GM12878 (cell line): ENCODE results near the gene PCED1A. TPM values are rescaled to one million over a fixed set of nuclear protein-coding genes. Genes with fewer than 3 reads are reported as not detected.

Source experiments
- ATAC-seq: fragments of 200-7000 bp; cut with Tn5 transposase; 3 replicates; pipeline ENCODE4 v1.9.1; 2020; ENCODE audit warnings: mild to moderate bottlenecking, moderate library complexity
- BruUV-seq: library from RNA; stranded (reverse); fragments of 400-500 nt; replicated peaks from 2 replicates; lab custom pipeline; 2021; lab: Mats Ljungman, UMichigan
- CTCF ChIA-PET: fragments of 300-600 bp; sonication (Branson Sonifier 250); formaldehyde crosslinking; extraction: SDS; loops from one replicate; lab custom pipeline; 2021; ENCODE audit warnings: inconsistent platforms; lab: Yijun Ruan, JAX
- POLR2A ChIA-PET: fragments of 350-600 bp; formaldehyde crosslinking; extraction: SDS; loops from one replicate; lab custom pipeline; 2021; ENCODE audit warnings: inconsistent platforms; lab: Charles Lee
- RAD21 ChIA-PET: fragments of 300-600 bp; sonication (Branson Sonifier 250); formaldehyde crosslinking; loops from one replicate; lab custom pipeline; 2023; ENCODE audit warnings: antibody characterized with exemption; ENCODE audit not compliant: unreplicated experiment; lab: Charles Lee
- SMC1A ChIA-PET: fragments of 300-600 bp; sonication (Branson Sonifier 250); formaldehyde crosslinking; loops from one replicate; lab custom pipeline; 2023; ENCODE audit not compliant: unreplicated experiment, uncharacterized antibody; lab: Charles Lee
- DNase-seq: peaks from one replicate; pipeline ENCODE4 v3.0.0-alpha.2; 2011; ENCODE audit warnings: low read depth, low spot score
- FAIRE-seq: peaks from 3 replicates; lab custom pipeline; 2011; peaks lifted over from hg19 to GRCh38; lab: Jason Lieb, UNC
- H2AFZ ChIP-seq: 2 replicates; pipeline ENCODE4 v1.6.0; 2011; ENCODE audit warnings: low read depth, low read length, control low read depth; ENCODE audit not compliant: control insufficient read depth
- H3K27ac ChIP-seq: 2 replicates; pipeline ENCODE4 v1.5.1; 2011; ENCODE audit warnings: control low read depth; ENCODE audit not compliant: control insufficient read depth, insufficient read depth
- H3K27me3 ChIP-seq, 2 experiments: replicated peaks in 1 of 2; 2 replicates each; pipeline versions ENCODE4 v1.6.0 to v1.6.1; 2011; ENCODE audit warnings: low read length in 1 of 2; ENCODE audit not compliant: control insufficient read depth in 2 of 2, insufficient read depth in 2 of 2
- H3K36me3 ChIP-seq, 2 experiments: 2 replicates each; pipeline ENCODE4 v1.5.1; 2011; ENCODE audit warnings: low read length in 1 of 2; ENCODE audit not compliant: control insufficient read depth in 2 of 2, insufficient read depth in 2 of 2
- H3K4me1 ChIP-seq: 2 replicates; pipeline ENCODE4 v1.6.1; 2011; ENCODE audit warnings: mild to moderate bottlenecking, low read length, moderate library complexity, mixed read lengths; ENCODE audit not compliant: control insufficient read depth, insufficient read depth
- H3K4me2 ChIP-seq: 2 replicates; pipeline ENCODE4 v1.6.0; 2011; ENCODE audit warnings: control low read depth; ENCODE audit not compliant: control insufficient read depth, insufficient read depth
- H3K4me3 ChIP-seq: fragments of 200-600 bp; sonication (generic); 2 replicates; pipeline ENCODE4 v1.5.1; 2016
- H3K79me2 ChIP-seq: 2 replicates; pipeline ENCODE4 v1.6.0; 2011; ENCODE audit warnings: low read length; ENCODE audit not compliant: control insufficient read depth, insufficient read depth
- H3K9ac ChIP-seq: 2 replicates; pipeline ENCODE4 v1.8.0; 2011; ENCODE audit warnings: low read length, control low read depth, mixed read lengths; ENCODE audit not compliant: control insufficient read depth, insufficient read depth
- H3K9me3 ChIP-seq: replicated peaks from 3 replicates; pipeline ENCODE4 v1.5.1; 2011; ENCODE audit warnings: mild to moderate bottlenecking, low read length; ENCODE audit not compliant: control insufficient read depth, insufficient read depth
- H4K20me1 ChIP-seq: 2 replicates; pipeline ENCODE4 v1.6.0; 2011; ENCODE audit not compliant: control insufficient read depth, insufficient read depth
- HDAC2 ChIP-seq: fragments of 200-600 bp; sonication (generic); IDR thresholded peaks from 2 replicates; pipeline ENCODE4 v1.6.1; 2017
- IRF5 ChIP-seq: fragments of 450-650 bp; IDR thresholded peaks from 2 replicates; pipeline ENCODE4 v1.6.1; 2017; ENCODE audit warnings: borderline replicate concordance
- LARP7 ChIP-seq: fragments of 450-650 bp; IDR thresholded peaks from 2 replicates; pipeline ENCODE4 v1.6.1; 2017; ENCODE audit warnings: mild to moderate bottlenecking
- NR2C2 ChIP-seq: IDR thresholded peaks from 2 replicates; pipeline ENCODE4 v1.6.1; 2011; ENCODE audit warnings: borderline replicate concordance, low read depth; ENCODE audit not compliant: control insufficient read depth, insufficient read length
- PBX3 ChIP-seq: IDR thresholded peaks from 2 replicates; pipeline ENCODE4 v1.6.1; 2011; ENCODE audit warnings: mild to moderate bottlenecking, low read depth, low read length, moderate library complexity; ENCODE audit not compliant: insufficient replicate concordance
- RAD51 ChIP-seq: fragments of 450-650 bp; IDR thresholded peaks from 2 replicates; pipeline ENCODE4 v1.6.1; 2016; ENCODE audit warnings: moderate library complexity, mild to moderate bottlenecking, inconsistent platforms
- SIN3A ChIP-seq: IDR thresholded peaks from 2 replicates; pipeline ENCODE4 v1.6.1; 2012; ENCODE audit warnings: low read depth, low read length, improper control_type of control experiment
- YBX1 ChIP-seq: fragments of 450-650 bp; IDR thresholded peaks from 2 replicates; pipeline ENCODE4 v1.6.1; 2016; ENCODE audit warnings: antibody characterized with exemption
- ZBTB4 ChIP-seq: fragments of 450-650 bp; formaldehyde crosslinking; IDR thresholded peaks from 2 replicates; pipeline ENCODE4 v1.4.0; 2022; ENCODE audit warnings: mild to moderate bottlenecking, moderate library complexity
- ZNF274 ChIP-seq: IDR thresholded peaks from one replicate; pipeline ENCODE4 v1.8.0; 2011; ENCODE audit not compliant: insufficient read length, insufficient read depth
- WGBS: methylation state at CpG from one replicate; pipeline ENCODE4 v1.1.6; 2016; ENCODE audit warnings: low lambda C conversion rate; ENCODE audit not compliant: insufficient replicate concordance, insufficient coverage; ENCODE audit errors: missing lambda C conversion rate; 5-methylcytosine and 5-hydroxymethylcytosine counted together
- in situ Hi-C: fragments of 300-500 bp; cut with MboI; formaldehyde crosslinking; loops from 9 replicates; pipeline ENCODE4 v1.14.3; 2018; ENCODE audit warnings: mixed read lengths
- intact Hi-C: fragments of 100-400 bp; cut with micrococcal nuclease; formaldehyde crosslinking; loops from one replicate; pipeline ENCODE4 v1.14.2; 2022; ENCODE audit not compliant: unreplicated experiment
- polyA plus RNA-seq, 11 experiments: library from polyadenylated mRNA; depleted of rRNA in 4 of 11; unstranded in 6 of 11; stranded (reverse) in 5 of 11; fragments of >200 nt; fragmentation: Nextera tagmentation in 4 of 11; fragmentation: Illumina TruSeq in 1 of 11; extraction: Ambion mirVana in 4 of 11; extraction: Trizol in 1 of 11; gene quantifications; 1 replicate in 1 of 11; 2 replicates in 10 of 11; pipeline versions ENCODE4 v1.2.1 to v1.2.3, GENCODE V29; 2011 to 2016; ENCODE audit warnings: inconsistent platforms in 2 of 11, missing spikeins in 2 of 11, low read depth in 1 of 11
- total RNA-seq, 4 experiments: library from RNA; depleted of rRNA in 3 of 4; stranded (reverse); fragments of >200 nt in 3 of 4; fragmentation: Illumina TruSeq in 1 of 4; extraction: Trizol in 1 of 4; gene quantifications; 2 replicates each; pipeline versions ENCODE4 v1.2.1 to v1.2.3, GENCODE V29; 2013 to 2021
- TF ChIP-seq, protein P1 (sequence below): fragments of 450-650 bp; IDR thresholded peaks from 2 replicates; pipeline ENCODE4 v1.6.1; 2017; ENCODE audit warnings: antibody characterized with exemption, mild to moderate bottlenecking, moderate library complexity

Gene PCED1A
- total and polyA plus RNA-seq, 10 of the 15 experiments (the other 5 are each of a cell fraction or from before 2014, with no cell fraction given): 4.5 to 30.9 (median 12.0) TPM

- no peak for TF ChIP-seq ZBTB4
- no peak for TF ChIP-seq ZNF274
- TF ChIP-seq HDAC2: no peak
Observed at GRCh38 chr20:2804852-2805688, 35.4 kb downstream of the PCED1A start (continued).

DNA sequence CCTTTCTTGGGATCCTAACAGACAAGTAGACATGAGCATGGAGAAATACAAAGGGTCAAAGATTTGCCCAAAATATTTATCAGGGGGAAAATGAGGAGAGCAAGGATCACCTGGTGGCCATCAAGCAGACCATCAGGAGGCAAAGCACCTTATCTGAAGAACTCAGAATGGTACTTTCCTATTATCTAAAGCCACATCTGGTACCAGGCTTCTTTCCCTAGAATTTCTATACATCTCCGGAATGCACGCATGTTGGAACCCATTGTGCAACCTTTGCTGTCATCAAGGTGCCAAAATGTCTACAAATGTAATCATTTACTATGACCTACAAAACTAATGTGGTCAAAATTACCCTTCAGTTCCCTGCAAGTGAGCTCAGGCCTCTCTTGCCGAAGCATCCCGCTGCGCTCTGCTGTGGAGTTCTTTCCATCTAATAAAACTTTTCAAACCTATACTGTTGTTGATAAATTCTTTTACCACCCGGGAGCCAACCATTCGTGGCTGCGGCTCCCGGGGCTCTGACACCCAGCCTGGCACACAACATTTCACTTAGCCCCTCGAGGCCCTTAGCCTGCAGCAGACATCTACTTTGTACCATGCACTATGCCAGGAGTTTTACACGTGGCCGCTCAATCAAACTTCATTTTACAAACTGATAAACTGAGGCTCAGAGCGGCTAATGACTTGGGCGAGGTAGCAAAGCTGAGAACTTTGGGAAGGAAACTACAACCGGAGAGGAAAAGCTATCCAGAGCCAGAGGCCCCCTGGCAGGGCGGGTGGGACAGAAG is 36.2 kb downstream of the PCED1A start:
- ChIA-PET CTCF (no interaction called here), POLR2A (no interaction called here), SMC1A (no interaction called here), RAD21 (no interaction called here)
- ATAC-seq (no peak), FAIRE-seq (no peak), DNase-seq (no peak)
- H3K4me3 ChIP-seq: no peak overlapping the region
- H3K36me3 ChIP-seq: no peaks in the 10 kb centered on the region
- intact Hi-C loops (no loop called here), in situ Hi-C loops (no loop called here)
- no peaks in the 10 kb centered on the region for H3K9me3 ChIP-seq
- no peak overlapping the region for H3K27ac ChIP-seq
- H3K4me2 ChIP-seq: no peak overlapping the region
- H3K27me3 ChIP-seq: peaks cover 11 to 21% of the 10 kb centered on the region in 2 experiments
- no peaks in the 10 kb centered on the region for H3K4me1 ChIP-seq
- no peak for TF ChIP-seq RAD51
- no peak for TF ChIP-seq YBX1
- TF ChIP-seq, protein P1, sequence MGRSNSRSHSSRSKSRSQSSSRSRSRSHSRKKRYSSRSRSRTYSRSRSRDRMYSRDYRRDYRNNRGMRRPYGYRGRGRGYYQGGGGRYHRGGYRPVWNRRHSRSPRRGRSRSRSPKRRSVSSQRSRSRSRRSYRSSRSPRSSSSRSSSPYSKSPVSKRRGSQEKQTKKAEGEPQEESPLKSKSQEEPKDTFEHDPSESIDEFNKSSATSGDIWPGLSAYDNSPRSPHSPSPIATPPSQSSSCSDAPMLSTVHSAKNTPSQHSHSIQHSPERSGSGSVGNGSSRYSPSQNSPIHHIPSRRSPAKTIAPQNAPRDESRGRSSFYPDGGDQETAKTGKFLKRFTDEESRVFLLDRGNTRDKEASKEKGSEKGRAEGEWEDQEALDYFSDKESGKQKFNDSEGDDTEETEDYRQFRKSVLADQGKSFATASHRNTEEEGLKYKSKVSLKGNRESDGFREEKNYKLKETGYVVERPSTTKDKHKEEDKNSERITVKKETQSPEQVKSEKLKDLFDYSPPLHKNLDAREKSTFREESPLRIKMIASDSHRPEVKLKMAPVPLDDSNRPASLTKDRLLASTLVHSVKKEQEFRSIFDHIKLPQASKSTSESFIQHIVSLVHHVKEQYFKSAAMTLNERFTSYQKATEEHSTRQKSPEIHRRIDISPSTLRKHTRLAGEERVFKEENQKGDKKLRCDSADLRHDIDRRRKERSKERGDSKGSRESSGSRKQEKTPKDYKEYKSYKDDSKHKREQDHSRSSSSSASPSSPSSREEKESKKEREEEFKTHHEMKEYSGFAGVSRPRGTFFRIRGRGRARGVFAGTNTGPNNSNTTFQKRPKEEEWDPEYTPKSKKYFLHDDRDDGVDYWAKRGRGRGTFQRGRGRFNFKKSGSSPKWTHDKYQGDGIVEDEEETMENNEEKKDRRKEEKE: no peak
- no peak for TF ChIP-seq SIN3A
- TF ChIP-seq PBX3: no peak
- TF ChIP-seq LARP7: no peak
- TF ChIP-seq NR2C2: no peak
- TF ChIP-seq IRF5: no peak
- no peak overlapping the region for H3K9ac ChIP-seq
- WGBS: 46% methylated on average over 14 of the region's 16 CpGs
- H4K20me1 ChIP-seq: no peaks in the 10 kb centered on the region
- no TSS peak for BruUV-seq
- H3K79me2 ChIP-seq: no peaks in the 10 kb centered on the region
- no peak overlapping the region for H2AFZ ChIP-seq
